HepG2 (cell line): ENCODE data around the gene TRPC3. TPM values are rescaled to one million over a fixed set of nuclear protein-coding genes. Genes with fewer than 3 reads are reported as not detected.

Experiments used
- AGO1 ChIP-seq: fragments of 200-400 bp; formaldehyde crosslinking; IDR thresholded peaks from 2 replicates; pipeline ENCODE4 v1.6.1; 2017; ENCODE audit warnings: mild to moderate bottlenecking, low read depth, low read length, moderate library complexity; ENCODE audit not compliant: poor library complexity, severe bottlenecking
- ATRX ChIP-seq: sonication (generic); formaldehyde crosslinking; IDR thresholded peaks from 2 replicates; pipeline ENCODE4 v1.4.0; 2020; ENCODE audit warnings: missing genetic modification reagents, borderline replicate concordance
- FOSL1 ChIP-seq: sonication (generic); formaldehyde crosslinking; IDR thresholded peaks from 2 replicates; pipeline ENCODE4 v1.9.0; 2021; ENCODE audit warnings: missing genetic modification reagents, borderline replicate concordance
- FOXP4 ChIP-seq: sonication (generic); formaldehyde crosslinking; IDR thresholded peaks from 2 replicates; pipeline ENCODE4 v1.4.0; 2020; ENCODE audit warnings: missing genetic modification reagents
- GFI1 ChIP-seq: sonication (generic); formaldehyde crosslinking; IDR thresholded peaks from 2 replicates; pipeline ENCODE4 v1.5.0; 2020; ENCODE audit warnings: missing genetic modification reagents, mild to moderate bottlenecking, borderline replicate concordance
- HMGXB4 ChIP-seq, 2 experiments: sonication (generic) in 1 of 2; formaldehyde crosslinking in 1 of 2; IDR thresholded peaks; 2 replicates each; pipeline versions ENCODE4 v1.4.0 to v1.6.1; 2018 to 2020; ENCODE audit warnings: missing genetic modification reagents in 2 of 2, borderline replicate concordance in 1 of 2, low read depth in 1 of 2, mild to moderate bottlenecking in 1 of 2, missing biosample characterization in 1 of 2
- HNF4A ChIP-seq: sonication (generic); formaldehyde crosslinking; IDR thresholded peaks from 2 replicates; pipeline ENCODE4 v1.4.0; 2020; ENCODE audit warnings: missing genetic modification reagents
- HNRNPK ChIP-seq: fragments of 200-400 bp; formaldehyde crosslinking; IDR thresholded peaks from 2 replicates; pipeline ENCODE4 v1.6.1; 2018; ENCODE audit warnings: low read length, low read depth, moderate library complexity, mild to moderate bottlenecking; ENCODE audit not compliant: poor library complexity, severe bottlenecking
- ISL2 ChIP-seq: sonication (generic); formaldehyde crosslinking; IDR thresholded peaks from 2 replicates; pipeline ENCODE4 v1.5.0; 2020; ENCODE audit warnings: missing genetic modification reagents
- NFIC ChIP-seq: IDR thresholded peaks from 2 replicates; pipeline ENCODE4 v1.6.1; 2012; ENCODE audit warnings: mild to moderate bottlenecking, low read length, inconsistent platforms
- PAXIP1 ChIP-seq: sonication (generic); formaldehyde crosslinking; conservative IDR thresholded peaks from 2 replicates; pipeline ENCODE4 v1.4.0; 2020; ENCODE audit warnings: mild to moderate bottlenecking, missing genetic modification reagents, moderate library complexity
- RBAK ChIP-seq: sonication (generic); formaldehyde crosslinking; IDR thresholded peaks from 2 replicates; pipeline ENCODE4 v1.5.1; 2020; ENCODE audit warnings: mild to moderate bottlenecking, missing genetic modification reagents
- SMC3 ChIP-seq: IDR thresholded peaks from 2 replicates; pipeline ENCODE4 v1.6.1; 2011; ENCODE audit warnings: low read length, improper control_type of control experiment
- SOX13 ChIP-seq, 3 experiments: fragments of 450-650 bp in 1 of 3; sonication (generic) in 1 of 3; formaldehyde crosslinking in 1 of 3; IDR thresholded peaks in 2 of 3; conservative IDR thresholded peaks in 1 of 3; 2 replicates each; pipeline versions ENCODE4 v1.5.0 to v1.6.1; 2016 to 2020; ENCODE audit warnings: antibody characterized with exemption in 1 of 3, mild to moderate bottlenecking in 1 of 3, missing compliant biosample characterization in 1 of 3, missing genetic modification reagents in 1 of 3, moderate library complexity in 1 of 3
- XBP1 ChIP-seq: sonication (generic); formaldehyde crosslinking; IDR thresholded peaks from 2 replicates; pipeline ENCODE4 v1.5.0; 2020; ENCODE audit warnings: missing genetic modification reagents
- ZBTB38 ChIP-seq: sonication (generic); formaldehyde crosslinking; IDR thresholded peaks from 2 replicates; pipeline ENCODE4 v1.5.1; 2020; ENCODE audit warnings: mild to moderate bottlenecking, missing genetic modification reagents
- ZEB1 ChIP-seq: IDR thresholded peaks from 2 replicates; pipeline ENCODE4 v1.6.1; 2012; ENCODE audit warnings: mild to moderate bottlenecking, low read depth, inconsistent platforms; ENCODE audit not compliant: insufficient replicate concordance
- ZNF619 ChIP-seq: sonication (generic); formaldehyde crosslinking; IDR thresholded peaks from 2 replicates; pipeline ENCODE4 v1.4.0; 2020; ENCODE audit warnings: mild to moderate bottlenecking, missing genetic modification reagents
- ZNF766 ChIP-seq: sonication (generic); formaldehyde crosslinking; IDR thresholded peaks from 2 replicates; pipeline ENCODE4 v1.5.0; 2020; ENCODE audit warnings: missing genetic modification reagents, borderline replicate concordance
- ZNF841 ChIP-seq: sonication (generic); formaldehyde crosslinking; IDR thresholded peaks from 2 replicates; pipeline ENCODE4 v1.8.1; 2023; ENCODE audit warnings: missing genetic modification reagents, borderline replicate concordance
- ZZZ3 ChIP-seq: sonication (generic); formaldehyde crosslinking; IDR thresholded peaks from 2 replicates; pipeline ENCODE4 v1.4.0; 2020; ENCODE audit warnings: missing genetic modification reagents, mild to moderate bottlenecking, borderline replicate concordance
- polyA plus RNA-seq, 8 experiments: library from polyadenylated mRNA; depleted of rRNA in 3 of 8; stranded (reverse) in 7 of 8; unstranded in 1 of 8; fragments of >200 nt; fragmentation: Illumina TruSeq in 4 of 8; extraction: Trizol in 4 of 8; gene quantifications; 2 replicates each; pipeline versions ENCODE4 v1.2.1 to v1.2.3, GENCODE V29; 2011 to 2016; ENCODE audit warnings: low read depth in 4 of 8, missing spikeins in 1 of 8, mixed read lengths in 1 of 8; ENCODE audit not compliant: insufficient read depth in 1 of 8
- total RNA-seq, 5 experiments: library from RNA; depleted of rRNA; stranded (reverse); fragments of >200 nt; fragmentation: Illumina TruSeq; extraction: Trizol; gene quantifications; 2 replicates each; pipeline ENCODE4 v1.2.3, GENCODE V29; 2016; ENCODE audit warnings: low read depth in 1 of 5

TRPC3 gene
- total and polyA plus RNA-seq, 2 of the 13 experiments (the other 11 are each of a cell fraction or from before 2014, with no cell fraction given) = not detected

- peak; percentile 68 for TF ChIP-seq PAXIP1 (CRISPR knock-in tag)
- no peak for TF ChIP-seq SMC3
- no peak for TF ChIP-seq ZBTB38 (CRISPR knock-in tag)
- no peak for TF ChIP-seq XBP1
- no peak for TF ChIP-seq ZNF619 (CRISPR knock-in tag)
- no peak for TF ChIP-seq AGO1
- peak; percentile 70 for TF ChIP-seq ISL2
- TF ChIP-seq SOX13 (IDR thresholded peaks at IDR 0.05) = no peak
- TF ChIP-seq SOX13 (CRISPR knock-in tag; conservative IDR thresholded peaks at IDR 0.05 in 1 of 2, IDR thresholded peaks at IDR 0.05 in 1 of 2) = peak in 1 of 2 experiments; percentile 48; a peak in 1 of 4 replicates
- TF ChIP-seq HMGXB4 (CRISPR knock-in tag; IDR thresholded peaks at IDR 0.05; ENCODE audit: borderline replicate concordance in 1 of 2, low read depth in 1 of 2) = no peak
- TF ChIP-seq ZNF766 (CRISPR knock-in tag) = no peak
- peak; percentile 70 for TF ChIP-seq HNF4A
- no peak for TF ChIP-seq ZNF841 (CRISPR knock-in tag)
- TF ChIP-seq FOXP4 (CRISPR knock-in tag) = 0 out of 2 replicates have a peak, but pooled peaks have one; percentile 16
- TF ChIP-seq HNRNPK = no peak
- TF ChIP-seq ZEB1 = no peak
- TF ChIP-seq ZZZ3 (CRISPR knock-in tag) = no peak
- no peak for TF ChIP-seq ATRX (CRISPR knock-in tag)
- no peak for TF ChIP-seq FOSL1 (CRISPR knock-in tag)
- no peak for TF ChIP-seq RBAK
- peak; percentile 60; the same call in 1 of the 2 replicates for TF ChIP-seq NFIC
- no peak for TF ChIP-seq GFI1 (CRISPR knock-in tag)
These were observed 9.0 kb upstream of the TRPC3 start (continued) for GRCh38 chr4:121960818-121961217.
